Measurements from ENCODE around the gene HMCES.

Gene HMCES
- 70.2 to 78.7 reads per million in 2 donors for total RNA-seq

DNA sequence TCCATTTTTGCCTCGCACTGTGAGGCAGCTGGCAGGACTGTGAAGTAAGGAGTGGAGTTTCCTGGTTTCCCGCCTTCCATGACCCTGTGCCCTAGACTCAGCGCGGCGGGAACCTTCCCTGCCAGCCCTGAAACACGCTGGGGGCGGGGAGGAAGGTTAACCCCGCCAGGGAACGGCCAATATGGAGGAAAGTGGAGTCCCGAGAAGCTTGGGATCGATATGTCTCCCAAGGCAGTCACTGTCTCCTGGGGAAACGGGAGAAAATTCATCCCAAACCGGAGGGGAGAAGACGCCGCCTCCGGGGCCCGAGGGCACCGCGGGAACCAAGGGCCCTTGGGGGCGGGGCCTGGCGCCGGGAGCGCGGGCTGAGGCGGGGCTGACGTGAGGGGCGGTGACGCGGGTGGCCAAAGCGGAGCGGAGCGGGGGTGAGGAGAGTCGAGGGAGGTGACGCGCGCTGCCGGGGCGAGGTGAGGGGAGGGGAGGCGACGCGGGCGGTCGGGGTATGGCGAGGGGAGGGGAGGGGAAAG, at the start of gene HMCES:
Gene HMCES (plus strand): TSS at position 432 of the 527 bp plus-strand sequence. CDS start 863 bp downstream, outside the sequence.
- DNase-seq = peak; percentile 97

GRCh38 chr3:129228891-129229585, 49.6 kb upstream of the HMCES start:
- no peak for DNase-seq

DNA sequence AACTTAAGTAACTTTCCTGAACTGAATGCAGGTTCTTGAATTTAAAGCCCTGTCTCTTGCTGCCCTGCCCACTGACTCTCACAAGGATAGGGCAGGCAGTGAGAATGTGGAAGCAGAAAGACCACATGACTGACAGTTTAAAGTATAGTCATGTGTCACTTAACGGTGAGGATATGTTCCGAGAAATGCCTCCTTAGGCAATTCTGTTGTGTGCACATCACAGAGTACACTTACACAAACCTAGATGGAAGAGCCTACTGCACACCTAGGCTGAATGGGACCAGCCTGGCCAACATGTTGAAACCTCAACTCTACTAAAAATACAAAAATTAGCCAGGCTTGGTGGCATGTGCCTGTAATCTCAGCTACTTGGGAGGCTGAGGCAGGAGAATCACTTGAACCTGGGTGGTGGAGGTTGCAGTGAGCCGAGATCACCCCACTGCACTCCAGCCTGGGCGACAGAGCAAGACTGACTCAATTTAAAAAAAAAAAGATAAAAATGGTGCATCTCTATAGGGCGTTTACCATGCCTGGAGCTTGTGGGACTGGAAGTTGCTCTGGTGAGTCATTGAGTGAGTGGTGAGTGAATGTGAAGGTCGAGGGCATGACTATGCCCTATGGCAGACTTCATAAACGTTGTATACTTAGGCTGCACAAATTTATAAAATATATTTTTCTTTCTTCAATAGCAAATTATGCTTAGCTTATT, 48.2 kb upstream of the HMCES start:
- no peak for DNase-seq

DNA sequence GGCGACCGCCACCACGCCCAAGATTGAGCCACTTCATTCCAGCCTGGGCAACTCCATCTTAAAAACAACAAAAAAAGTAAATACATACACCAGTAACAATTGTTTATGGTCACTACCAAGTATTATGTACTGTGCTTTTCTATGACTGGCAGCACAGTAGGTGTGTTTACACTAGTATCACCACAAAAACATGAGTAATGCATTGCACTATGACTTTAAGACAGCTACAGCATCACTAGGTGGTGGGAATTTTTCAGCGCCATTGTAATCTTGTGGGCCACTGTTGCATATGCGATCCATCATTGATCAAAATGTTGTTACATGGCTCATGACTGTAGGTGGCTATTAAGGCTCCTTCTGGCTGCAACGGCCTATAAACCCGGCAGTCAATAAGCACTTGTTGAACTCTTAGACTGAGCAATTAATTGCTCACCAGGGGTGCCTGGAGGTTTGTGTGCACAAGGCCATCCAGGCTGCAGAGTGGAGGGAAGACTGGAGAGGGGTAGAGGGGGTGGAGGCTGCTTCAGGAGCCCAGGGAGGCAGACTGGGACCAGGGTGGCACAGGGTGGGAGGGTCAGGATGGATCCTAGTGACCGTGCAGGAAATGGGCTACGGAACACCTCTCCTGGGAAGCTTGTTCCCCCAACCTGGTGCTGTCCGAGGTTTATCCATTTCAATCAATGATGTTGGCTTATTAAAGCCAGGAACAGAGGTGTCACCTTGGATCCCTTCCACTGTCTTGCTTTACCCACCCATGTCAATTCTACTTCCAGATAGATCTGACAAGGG, 47.1 kb upstream of the HMCES start:
- no peak for DNase-seq

DNA sequence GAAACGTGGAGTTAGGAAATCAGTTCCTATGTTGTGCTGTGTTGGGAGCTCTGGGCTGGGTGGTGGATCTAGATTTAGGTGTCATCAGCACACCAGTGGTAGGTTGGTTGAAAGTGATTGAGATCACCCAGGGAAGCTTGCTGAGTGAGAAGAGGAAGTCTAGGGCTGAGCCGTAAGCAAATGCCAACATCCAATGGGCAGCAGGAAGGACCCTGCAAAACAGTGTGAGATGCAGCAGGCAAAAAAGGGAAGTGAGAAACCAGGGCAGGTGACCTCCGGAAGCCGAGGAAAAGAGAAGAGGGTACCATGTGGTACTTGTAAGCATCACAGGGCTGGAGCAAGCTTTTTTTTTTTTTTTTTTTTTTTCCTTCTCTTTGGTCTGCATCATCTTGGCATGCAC, 45.1 kb upstream of the HMCES start:
- DNase-seq = no peak

DNA sequence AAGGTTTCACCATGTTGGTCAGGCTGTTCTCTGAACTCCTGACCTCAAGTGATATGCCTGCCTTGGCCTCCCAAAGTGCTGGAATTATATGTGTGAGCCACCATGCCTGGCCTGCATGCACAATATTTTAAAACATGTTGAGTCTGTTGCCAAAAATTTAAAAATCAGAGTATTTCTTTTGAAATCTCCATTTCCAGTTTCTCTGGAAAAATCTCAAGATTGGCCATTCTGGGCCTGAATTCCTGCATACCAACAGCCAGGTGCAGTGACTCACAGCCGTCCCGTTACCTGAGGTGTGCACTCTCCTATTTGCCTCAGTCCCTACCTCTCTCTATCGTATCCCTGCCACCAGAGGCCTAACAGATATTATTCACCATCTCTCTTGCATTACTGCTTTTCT, 44.2 kb upstream of the HMCES start:
- DNase-seq = no peak

- no peak for DNase-seq
Measured at GRCh38 chr3:129235344-129235917, 43.2 kb upstream of the HMCES start.

DNA sequence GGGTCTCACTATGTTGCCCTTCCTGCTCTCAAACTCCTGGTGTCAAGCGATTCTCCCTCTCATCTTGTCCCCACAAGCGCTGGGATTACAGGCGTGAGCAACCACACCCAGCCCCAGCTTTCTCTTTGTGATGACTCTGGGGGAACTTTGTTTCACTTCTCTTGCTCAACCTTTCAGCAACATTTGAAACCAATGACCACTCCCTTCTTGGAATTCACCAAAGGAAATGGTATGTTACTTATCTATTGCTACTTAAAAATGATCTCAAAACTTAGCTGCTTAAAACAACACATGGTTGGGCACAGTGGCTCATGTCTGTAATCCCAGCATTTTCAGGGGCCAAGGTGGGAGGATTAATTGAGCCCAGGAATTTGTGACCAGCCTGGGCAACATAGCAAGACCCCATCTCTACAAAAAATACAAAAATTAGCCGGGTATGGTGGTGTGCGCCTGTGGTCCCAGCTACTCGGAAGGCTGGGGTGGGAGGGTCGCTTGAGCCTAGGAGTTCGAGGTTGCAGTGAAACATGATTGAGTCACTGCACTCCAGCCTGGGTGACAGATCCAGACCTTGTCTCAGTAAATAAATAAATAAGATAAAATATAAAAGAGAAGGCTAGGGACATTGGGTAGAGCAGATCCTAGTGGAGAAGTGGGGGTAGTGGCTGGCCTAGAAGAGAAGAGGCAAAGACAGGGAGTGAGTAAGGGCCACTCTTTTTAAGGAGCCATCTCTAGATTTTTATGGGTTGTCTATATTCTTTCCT, 39.5 kb upstream of the HMCES start:
- DNase-seq = no peak

GRCh38 chr3:129239991-129240390, 38.7 kb upstream of the HMCES start:
- no peak for DNase-seq

GRCh38 chr3:129240436-129240835, 38.2 kb upstream of the HMCES start:
- no peak for DNase-seq

DNA sequence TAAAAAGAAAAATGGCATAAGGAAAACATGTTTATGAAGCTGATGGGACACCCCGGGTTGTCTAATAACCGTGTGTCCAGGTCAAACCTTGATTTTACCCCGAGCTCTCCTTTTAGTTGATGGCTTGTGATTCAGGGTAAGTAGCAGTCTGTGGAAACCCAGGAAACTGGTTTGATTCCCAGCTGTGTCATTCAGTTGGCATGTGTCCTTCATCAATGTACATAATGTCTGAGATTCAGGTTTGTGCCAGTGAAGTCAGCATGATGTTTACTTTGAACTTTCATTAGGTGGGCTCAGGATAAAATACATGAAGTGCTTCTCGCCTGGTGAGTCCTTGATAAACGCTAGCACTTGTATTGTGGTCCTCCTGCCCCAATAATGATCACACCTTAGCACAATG, 33.5 kb upstream of the HMCES start:
- DNase-seq = no peak

DNA sequence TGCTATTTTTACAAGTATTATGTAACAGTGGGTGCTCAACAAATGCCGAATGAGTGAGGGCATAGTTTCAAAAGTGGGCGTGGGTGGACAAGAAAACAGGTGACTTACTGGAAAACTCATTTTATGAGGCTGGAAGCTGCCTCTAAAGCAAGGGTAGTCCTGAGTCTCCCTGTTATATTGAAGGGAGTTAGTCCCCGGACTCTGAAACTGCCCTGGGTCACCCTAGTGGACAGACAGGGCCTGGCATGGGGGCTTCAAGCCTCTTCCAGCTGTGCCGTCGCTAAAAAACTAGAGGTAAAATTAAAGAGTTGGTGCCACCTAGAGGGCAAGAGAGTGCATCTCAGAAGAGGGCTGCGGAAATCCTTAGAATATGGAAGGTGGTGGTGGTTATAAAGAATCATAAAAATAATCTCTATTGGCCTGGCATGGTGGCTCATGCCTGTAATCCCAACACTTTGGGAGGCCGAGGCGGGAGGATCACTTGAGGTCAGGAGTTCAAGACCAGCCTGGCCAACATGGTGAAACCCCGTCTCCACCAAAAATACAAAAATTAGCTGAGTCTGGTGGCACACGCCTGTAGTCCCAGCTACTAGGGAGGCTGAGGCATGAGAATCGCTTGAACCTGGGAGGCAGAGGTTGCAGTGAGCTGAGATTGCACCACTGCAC, 32.9 kb upstream of the HMCES start:
- peak; percentile 36 for DNase-seq

- DNase-seq = no peak
Measured at GRCh38 chr3:129246636-129247035, 32.0 kb upstream of the HMCES start.

GRCh38 chr3:129248286-129248979, 30.2 kb upstream of the HMCES start:
- DNase-seq = no peak

DNA sequence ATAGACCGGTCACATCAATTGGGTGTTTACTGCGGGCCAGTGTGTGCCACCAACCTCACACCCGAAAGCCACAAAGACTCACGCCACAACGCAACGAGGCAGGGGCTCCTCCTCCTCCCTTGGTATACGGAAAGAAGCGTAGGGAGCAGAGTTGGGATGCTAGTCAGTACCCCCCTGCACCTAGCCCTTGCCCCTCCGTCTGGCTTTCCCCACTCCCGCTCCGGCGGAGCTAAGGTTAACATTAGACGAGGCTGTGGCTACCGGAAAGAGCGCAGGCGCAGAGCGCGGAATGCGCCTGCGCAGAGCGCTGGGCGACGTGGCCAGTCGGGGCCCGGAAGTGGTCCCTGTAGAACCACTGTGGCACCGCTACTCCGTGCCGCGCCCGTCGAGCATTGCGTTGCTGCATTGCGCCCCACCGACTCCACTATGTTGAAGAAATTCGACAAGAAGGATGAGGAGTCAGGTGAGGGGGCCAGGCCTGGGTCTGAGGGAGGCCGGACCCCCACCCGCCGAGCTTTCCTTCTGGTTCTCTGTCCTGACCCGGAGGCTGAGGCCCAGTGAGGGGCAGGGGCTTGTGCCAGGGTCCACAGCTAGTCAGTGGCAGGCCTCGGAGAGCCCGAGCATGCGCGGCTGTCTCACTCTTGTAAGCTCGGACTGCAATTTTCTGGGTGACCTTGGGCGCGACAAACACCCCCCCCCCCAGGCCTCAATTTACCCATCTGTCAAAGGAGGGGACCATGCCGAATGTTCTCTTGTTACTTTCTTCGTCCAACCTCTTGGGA, 29.2 kb upstream of the HMCES start, which contains the start of gene COPG1:
Gene COPG1 (plus strand): TSS at position 323 of the 782 bp plus-strand sequence. CDS start 104 bp downstream, at position 427.
- DNase-seq = peak; percentile 78

DNA sequence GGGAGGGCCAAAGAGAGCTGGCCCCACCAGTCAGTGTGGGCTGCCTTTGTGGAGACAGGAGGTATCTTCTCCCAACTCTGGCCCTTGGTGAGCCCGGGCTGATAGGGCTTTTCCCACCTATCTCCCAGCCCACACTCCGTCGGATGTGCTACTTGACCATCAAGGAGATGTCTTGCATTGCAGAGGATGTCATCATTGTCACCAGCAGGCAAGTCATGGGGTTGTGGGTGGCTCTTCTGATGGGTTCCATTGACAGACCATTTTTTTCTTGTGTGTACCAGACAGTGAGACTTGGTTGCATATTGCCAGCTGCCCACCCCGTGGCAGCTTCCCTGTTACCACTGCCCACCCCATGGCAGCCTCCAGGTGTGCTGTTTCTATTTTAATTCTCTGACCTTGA, 25.9 kb upstream of the HMCES start:
- DNase-seq = no peak

DNA sequence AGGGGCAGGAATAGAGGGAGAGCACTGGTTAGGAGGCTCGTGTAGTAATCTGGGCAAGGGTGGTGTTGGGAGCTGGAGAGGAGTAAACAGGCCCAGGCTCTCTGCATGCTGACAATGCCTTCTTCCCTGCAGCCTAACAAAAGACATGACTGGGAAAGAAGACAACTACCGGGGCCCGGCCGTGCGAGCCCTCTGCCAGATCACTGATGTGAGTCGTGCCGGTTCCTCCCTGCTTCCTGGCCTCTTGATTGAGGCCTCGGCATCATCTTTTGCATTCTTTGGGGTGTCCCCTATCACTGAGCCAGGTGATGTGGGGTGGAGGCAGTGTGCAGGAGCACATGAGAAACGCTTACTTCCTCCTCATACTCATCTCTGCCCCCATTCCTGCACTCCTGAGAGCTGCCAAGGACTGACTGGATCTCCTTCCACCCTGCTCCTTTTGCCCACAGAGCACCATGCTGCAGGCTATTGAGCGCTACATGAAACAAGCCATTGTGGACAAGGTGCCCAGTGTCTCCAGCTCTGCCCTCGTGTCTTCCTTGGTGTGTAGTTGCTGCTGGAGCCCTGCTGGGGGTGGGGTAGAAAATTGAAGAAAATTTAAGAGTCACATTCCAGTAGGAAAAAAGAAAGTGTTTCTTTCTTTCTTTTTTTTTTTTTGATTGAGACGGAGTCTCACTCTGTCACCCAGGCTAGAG, 24.0 kb upstream of the HMCES start:
- DNase-seq = no peak

- no peak for DNase-seq
Measured at GRCh38 chr3:129256270-129256669, 22.4 kb upstream of the HMCES start.

- no peak for DNase-seq
Measured at GRCh38 chr3:129257609-129258008, 21.1 kb upstream of the HMCES start.
